IPS-15b (cell line): ENCODE results near the gene MLIP.

Experiments used
- H3K27me3 ChIP-seq: one replicate; pipeline ENCODE4 v1.6.1; 2013; ENCODE audit warnings: low read length; ENCODE audit not compliant: control insufficient read depth, insufficient read depth
- H3K36me3 ChIP-seq: one replicate; pipeline ENCODE4 v1.6.1; 2013; ENCODE audit warnings: low read length; ENCODE audit not compliant: control insufficient read depth, insufficient read depth
- H3K4me1 ChIP-seq: one replicate; pipeline ENCODE4 v1.6.1; 2013; ENCODE audit warnings: mild to moderate bottlenecking, low read length; ENCODE audit not compliant: control insufficient read depth, insufficient read depth
- H3K4me3 ChIP-seq: one replicate; pipeline ENCODE4 v1.5.1; 2013; ENCODE audit warnings: low read depth, low read length
- H3K9ac ChIP-seq: one replicate; pipeline ENCODE4 v1.6.1; 2013; ENCODE audit warnings: low read depth, mild to moderate bottlenecking, low read length
- H3K9me3 ChIP-seq: one replicate; pipeline ENCODE4 v1.6.1; 2013; ENCODE audit warnings: mild to moderate bottlenecking, low read length; ENCODE audit not compliant: control insufficient read depth, insufficient read depth

Gene MLIP

DNA sequence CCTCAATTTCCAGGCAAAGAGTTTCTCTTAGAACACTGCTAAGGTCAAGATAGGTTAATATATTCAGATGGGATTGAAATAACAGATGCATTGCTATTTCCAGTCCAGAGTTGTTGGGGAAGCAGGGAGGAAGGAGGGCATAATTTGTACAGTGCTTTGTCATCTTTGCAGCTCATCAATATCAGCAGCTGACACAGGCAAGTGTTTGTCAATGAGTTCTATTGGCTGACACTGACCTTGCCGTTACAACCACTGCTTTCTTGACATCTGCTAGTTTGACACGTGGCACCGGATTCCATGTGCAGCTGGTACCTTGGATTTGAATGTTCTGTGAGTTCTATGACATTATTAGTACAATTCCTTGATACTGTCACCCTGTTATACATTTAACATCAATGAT is 28.0 kb upstream of the MLIP start:
- no peaks in the 10 kb centered on the region for H3K4me1 ChIP-seq
- H3K36me3 ChIP-seq = no peaks in the 10 kb centered on the region
- H3K9me3 ChIP-seq = no peaks in the 10 kb centered on the region
- no peak overlapping the region for H3K9ac ChIP-seq
- no peaks in the 10 kb centered on the region for H3K27me3 ChIP-seq
- no peak overlapping the region for H3K4me3 ChIP-seq

GRCh38 chr6:54084231-54084630 is 27.0 kb upstream of the MLIP start:
- Histone ChIP-seq H3K9me3 (no peaks in the 10 kb centered on the region), H3K36me3 (no peaks in the 10 kb centered on the region), H3K9ac (no peak overlapping the region), H3K4me1 (no peaks in the 10 kb centered on the region), H3K4me3 (no peak overlapping the region), H3K27me3 (no peaks in the 10 kb centered on the region)

DNA sequence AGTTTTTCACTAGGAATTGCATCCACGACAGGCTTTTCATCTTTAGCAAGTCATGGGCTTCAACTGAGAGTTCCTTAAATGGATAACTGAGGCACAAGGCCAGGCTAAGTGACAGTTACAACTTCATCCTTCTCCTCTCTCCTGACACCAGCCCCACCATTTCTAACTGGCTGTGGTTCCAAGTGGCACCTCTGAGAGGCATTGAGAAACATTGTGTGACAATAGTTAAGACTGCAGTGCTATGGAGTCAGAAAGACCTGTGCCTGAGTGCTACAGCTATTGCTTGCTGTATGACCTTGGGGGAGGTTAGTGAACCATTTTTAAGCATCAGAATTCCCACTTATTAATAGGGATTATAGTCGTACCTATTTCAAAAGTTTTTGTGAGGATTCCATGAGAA is 26.2 kb upstream of the MLIP start:
- no peaks in the 10 kb centered on the region for H3K4me1 ChIP-seq
- H3K36me3 ChIP-seq = no peaks in the 10 kb centered on the region
- no peaks in the 10 kb centered on the region for H3K27me3 ChIP-seq
- no peaks in the 10 kb centered on the region for H3K9me3 ChIP-seq
- no peak overlapping the region for H3K9ac ChIP-seq
- H3K4me3 ChIP-seq = no peak overlapping the region

DNA sequence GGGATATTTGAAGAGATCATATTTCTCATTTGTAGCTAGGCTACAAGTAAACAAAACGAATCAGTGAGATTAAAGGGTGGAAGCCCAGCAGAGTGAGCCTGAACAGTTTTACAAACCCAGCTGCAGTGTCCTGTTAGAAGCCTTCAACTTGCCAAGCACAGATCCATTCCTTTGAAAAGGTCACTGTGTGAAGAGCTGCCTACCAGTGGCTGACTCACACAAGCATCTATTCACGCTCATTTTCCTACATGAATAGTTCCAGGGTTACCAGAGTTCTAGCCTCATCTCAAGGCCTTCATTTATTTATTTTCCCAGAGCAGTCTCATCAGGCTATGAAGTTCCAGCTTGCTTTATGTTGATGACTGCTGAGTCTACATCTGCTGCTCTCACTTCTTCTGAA is 25.7 kb upstream of the MLIP start:
- Histone ChIP-seq H3K9me3 (no peaks in the 10 kb centered on the region), H3K4me3 (no peak overlapping the region), H3K36me3 (no peaks in the 10 kb centered on the region), H3K27me3 (no peaks in the 10 kb centered on the region), H3K9ac (no peak overlapping the region), H3K4me1 (no peaks in the 10 kb centered on the region)

DNA sequence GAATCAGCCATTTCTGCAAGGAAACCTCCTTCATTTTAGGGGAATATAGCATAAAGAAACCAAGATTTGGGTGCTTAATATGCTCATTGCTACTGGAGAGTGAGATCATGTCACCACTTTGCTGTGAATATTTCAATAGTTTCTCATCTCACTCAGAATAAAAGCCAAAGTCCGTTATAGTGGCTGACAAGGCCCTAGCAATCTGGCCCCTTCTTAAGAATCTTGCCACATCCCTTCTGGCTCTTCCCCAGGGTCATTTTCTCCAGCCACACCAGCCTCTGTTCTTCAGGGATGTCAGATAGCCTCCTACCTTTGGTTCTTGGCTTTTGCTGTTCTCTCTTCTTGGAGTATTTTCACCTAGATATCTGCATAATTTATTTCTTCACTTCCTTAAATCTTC is 24.8 kb upstream of the MLIP start:
- Histone ChIP-seq H3K27me3 (no peaks in the 10 kb centered on the region), H3K4me1 (no peaks in the 10 kb centered on the region), H3K9me3 (no peaks in the 10 kb centered on the region), H3K36me3 (no peaks in the 10 kb centered on the region), H3K9ac (no peak overlapping the region), H3K4me3 (no peak overlapping the region)

DNA sequence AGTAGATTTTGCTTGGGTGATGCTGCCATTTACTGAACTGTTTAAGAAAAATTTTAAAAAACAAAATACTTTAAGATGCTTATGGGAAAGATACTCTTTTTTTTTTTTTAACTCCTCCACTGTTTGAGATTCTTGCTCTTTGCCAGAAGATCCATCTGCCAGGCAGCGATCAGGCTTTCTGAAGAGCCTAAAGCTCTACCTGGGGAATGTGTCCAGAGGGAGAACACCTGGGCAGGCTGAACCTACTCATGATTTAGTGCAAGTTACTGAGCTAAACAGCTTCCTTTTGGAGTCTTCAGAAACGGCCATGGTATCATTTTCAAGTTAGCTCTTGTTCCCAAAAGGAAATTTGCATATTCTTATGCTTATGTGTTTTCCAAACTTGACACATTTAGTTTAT is 23.5 kb upstream of the MLIP start:
- Histone ChIP-seq H3K9ac (no peak overlapping the region), H3K9me3 (no peaks in the 10 kb centered on the region), H3K4me3 (no peak overlapping the region), H3K4me1 (no peaks in the 10 kb centered on the region), H3K27me3 (no peaks in the 10 kb centered on the region), H3K36me3 (no peaks in the 10 kb centered on the region)

- no peaks in the 10 kb centered on the region for H3K36me3 ChIP-seq
- H3K9ac ChIP-seq = no peak overlapping the region
These were observed 17.8 kb upstream of the MLIP start for GRCh38 chr6:54093326-54093948.

DNA sequence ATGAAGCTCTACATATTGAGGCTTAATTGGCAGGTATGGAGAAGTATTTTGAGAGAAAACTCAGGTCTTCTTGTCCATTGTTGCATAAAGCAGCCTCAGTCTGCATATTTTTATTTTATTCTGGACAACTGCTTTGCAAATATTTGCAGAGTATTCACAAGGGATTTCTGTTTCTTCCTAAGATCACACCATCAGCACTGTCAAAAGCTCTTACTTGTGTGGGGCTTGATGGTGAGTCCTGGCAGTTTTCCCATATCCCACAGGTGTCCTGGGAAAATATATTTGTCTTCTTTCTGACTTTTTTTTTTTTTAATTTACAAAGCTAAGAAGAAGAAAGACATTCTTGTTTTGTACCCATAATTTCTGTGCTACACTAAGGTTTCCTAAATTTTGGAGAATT is 16.9 kb upstream of the MLIP start:
- Histone ChIP-seq H3K4me1 (no peaks in the 10 kb centered on the region), H3K9me3 (no peaks in the 10 kb centered on the region), H3K27me3 (no peaks in the 10 kb centered on the region), H3K9ac (no peak overlapping the region), H3K36me3 (no peaks in the 10 kb centered on the region), H3K4me3 (no peak overlapping the region)

More at GRCh38 chr6:54093326-54093948, 17.8 kb upstream of the MLIP start:
- no peak overlapping the region for H3K4me3 ChIP-seq
- no peaks in the 10 kb centered on the region for H3K27me3 ChIP-seq
- no peaks in the 10 kb centered on the region for H3K9me3 ChIP-seq
- no peaks in the 10 kb centered on the region for H3K4me1 ChIP-seq

DNA sequence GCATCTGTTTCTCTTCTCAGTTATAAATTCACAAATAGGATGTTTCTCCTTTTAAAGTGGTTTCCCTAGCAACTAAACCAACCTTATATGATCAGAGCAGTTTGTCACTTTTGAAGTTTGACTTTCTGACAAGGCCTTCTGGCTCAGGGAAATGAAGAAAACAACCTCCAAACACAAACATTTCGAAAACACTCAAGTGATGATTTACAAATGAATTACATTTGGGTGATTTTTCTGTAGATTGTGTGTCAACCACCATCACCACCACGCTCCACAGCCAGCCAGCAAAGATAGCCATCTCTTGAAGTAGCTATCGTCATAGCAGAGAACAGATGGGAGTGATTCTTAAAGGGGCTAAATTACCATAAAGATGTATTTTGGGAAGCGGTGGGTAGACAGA is 16.5 kb upstream of the MLIP start:
- Histone ChIP-seq H3K4me1 (no peaks in the 10 kb centered on the region), H3K9ac (no peak overlapping the region), H3K9me3 (no peaks in the 10 kb centered on the region), H3K4me3 (no peak overlapping the region), H3K36me3 (no peaks in the 10 kb centered on the region), H3K27me3 (no peaks in the 10 kb centered on the region)

GRCh38 chr6:54095723-54096122 is 15.5 kb upstream of the MLIP start:
- no peaks in the 10 kb centered on the region for H3K27me3 ChIP-seq
- no peak overlapping the region for H3K9ac ChIP-seq
- H3K9me3 ChIP-seq = no peaks in the 10 kb centered on the region
- H3K36me3 ChIP-seq = no peaks in the 10 kb centered on the region
- no peaks in the 10 kb centered on the region for H3K4me1 ChIP-seq
- no peak overlapping the region for H3K4me3 ChIP-seq

GRCh38 chr6:54096811-54097210 is 14.4 kb upstream of the MLIP start:
- no peak overlapping the region for H3K4me3 ChIP-seq
- no peaks in the 10 kb centered on the region for H3K4me1 ChIP-seq
- no peaks in the 10 kb centered on the region for H3K27me3 ChIP-seq
- no peaks in the 10 kb centered on the region for H3K9me3 ChIP-seq
- H3K36me3 ChIP-seq = no peaks in the 10 kb centered on the region
- no peak overlapping the region for H3K9ac ChIP-seq

- no peak overlapping the region for H3K4me3 ChIP-seq
- H3K9ac ChIP-seq = no peak overlapping the region
- no peaks in the 10 kb centered on the region for H3K36me3 ChIP-seq
- no peaks in the 10 kb centered on the region for H3K27me3 ChIP-seq
- no peaks in the 10 kb centered on the region for H3K4me1 ChIP-seq
- no peaks in the 10 kb centered on the region for H3K9me3 ChIP-seq
These were observed 13.5 kb upstream of the MLIP start for GRCh38 chr6:54097753-54098152.
